Mesothelial cell of epicardium (in vitro differentiated cells): ENCODE data around the gene ZCCHC4. TPM values are rescaled to one million over a fixed set of nuclear protein-coding genes. Genes with fewer than 3 reads are reported as not detected.

ENCODE experiments used
- DNase-seq, 2 experiments: peaks; one replicate each; pipeline ENCODE4 v3.0.0; 2021; ENCODE audit warnings: low spot score in 2 of 2; ENCODE audit not compliant: unreplicated experiment in 2 of 2
- H3K27ac Mint-ChIP-seq: 2 replicates; pipeline ENCODE4 v1.8.0; 2021; ENCODE audit warnings: mixed read lengths
- H3K27me3 Mint-ChIP-seq: 2 replicates; pipeline ENCODE4 v1.8.0; 2021; ENCODE audit warnings: low read depth, mixed read lengths
- H3K36me3 Mint-ChIP-seq: 2 replicates; pipeline ENCODE4 v1.8.0; 2021; ENCODE audit warnings: mixed read lengths
- H3K4me1 Mint-ChIP-seq: 2 replicates; pipeline ENCODE4 v1.8.0; 2021; ENCODE audit warnings: mixed read lengths
- H3K4me3 Mint-ChIP-seq: 2 replicates; pipeline ENCODE4 v1.8.0; 2021; ENCODE audit warnings: mild to moderate bottlenecking, moderate library complexity, mixed read lengths
- H3K9me3 Mint-ChIP-seq: 2 replicates; pipeline ENCODE4 v1.8.0; 2021; ENCODE audit warnings: mixed read lengths
- total RNA-seq: library from RNA; stranded (reverse); gene quantifications from 3 replicates; pipeline ENCODE4 v1.2.1, GENCODE V29; 2021
- TF ChIP-seq, protein P1 (sequence below): fragments of 200-600 bp; sonication (generic); IDR thresholded peaks from one replicate; pipeline ENCODE4 v1.5.0; 2021; ENCODE audit warnings: antibody characterized with exemption; ENCODE audit not compliant: unreplicated experiment

ZCCHC4 gene
- total RNA-seq, 1 donor from 2014 or later: 15.9 TPM

DNA sequence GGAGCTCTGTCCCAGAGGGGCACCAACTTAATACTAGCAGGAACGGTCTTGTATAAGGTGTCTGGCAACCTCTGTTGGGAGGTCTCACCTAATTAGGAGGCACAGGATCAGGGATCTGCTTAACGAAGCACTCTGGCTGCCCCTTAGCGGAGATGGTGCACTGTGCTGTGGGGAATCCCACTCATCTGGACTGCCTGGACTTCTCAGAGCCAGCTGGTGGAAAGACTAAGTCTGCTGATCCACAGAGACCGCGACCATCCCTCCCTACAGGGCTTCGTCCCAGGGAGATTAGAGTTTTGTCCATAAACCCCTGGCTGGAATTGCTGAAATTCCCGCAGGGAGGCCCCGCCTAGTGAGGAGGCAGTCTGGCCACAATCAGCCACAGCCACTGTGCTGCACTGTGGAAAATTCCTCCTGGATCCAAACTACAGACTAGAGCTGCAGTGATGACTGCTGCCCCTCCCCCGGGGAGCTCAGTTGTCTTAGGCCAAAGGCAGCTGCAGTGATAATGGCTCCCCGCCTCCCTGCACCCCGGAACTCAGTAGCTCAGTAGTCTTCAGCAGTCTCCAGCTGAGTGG lies 22.0 kb upstream of the ZCCHC4 start:
- Mint-ChIP-seq H3K4me1 (no peaks in the 10 kb centered on the region), H3K27me3 (no peaks in the 10 kb centered on the region)

DNA sequence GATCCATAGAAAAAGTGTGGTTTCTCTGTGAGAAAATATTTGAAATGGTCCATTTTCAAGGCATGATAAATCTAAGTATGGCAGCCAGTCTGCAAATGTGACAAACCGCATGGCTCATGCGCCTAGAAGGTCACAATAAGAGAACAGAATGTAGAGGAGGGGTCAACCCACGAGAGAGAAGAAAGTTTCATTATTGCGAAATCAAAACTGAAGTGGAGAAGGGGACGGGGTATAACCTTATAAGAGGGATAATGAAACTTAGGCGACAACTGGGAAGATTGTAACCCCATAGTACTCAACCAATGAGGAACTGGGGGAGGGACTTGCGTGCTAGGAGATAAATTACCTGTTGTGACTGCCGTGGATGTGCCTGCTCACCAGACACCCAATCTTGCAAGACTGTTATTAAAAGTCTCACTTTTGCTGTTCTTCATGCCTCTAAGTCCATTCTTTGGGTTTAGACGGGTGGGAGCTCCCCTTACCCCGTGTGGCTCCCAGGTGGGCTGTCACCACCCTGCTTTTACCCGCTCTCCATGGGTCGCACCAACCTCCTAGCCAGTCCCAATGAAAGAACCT lies 21.3 kb upstream of the ZCCHC4 start:
- Mint-ChIP-seq H3K27ac (no peak overlapping the region), H3K4me3 (no peak overlapping the region), H3K27me3 (no peaks in the 10 kb centered on the region), H3K4me1 (no peaks in the 10 kb centered on the region), H3K9me3 (peaks cover 25% of the 10 kb centered on the region), H3K36me3 (peaks cover 4% of the 10 kb centered on the region)
- no peak for DNase-seq
- TF ChIP-seq, protein P1, sequence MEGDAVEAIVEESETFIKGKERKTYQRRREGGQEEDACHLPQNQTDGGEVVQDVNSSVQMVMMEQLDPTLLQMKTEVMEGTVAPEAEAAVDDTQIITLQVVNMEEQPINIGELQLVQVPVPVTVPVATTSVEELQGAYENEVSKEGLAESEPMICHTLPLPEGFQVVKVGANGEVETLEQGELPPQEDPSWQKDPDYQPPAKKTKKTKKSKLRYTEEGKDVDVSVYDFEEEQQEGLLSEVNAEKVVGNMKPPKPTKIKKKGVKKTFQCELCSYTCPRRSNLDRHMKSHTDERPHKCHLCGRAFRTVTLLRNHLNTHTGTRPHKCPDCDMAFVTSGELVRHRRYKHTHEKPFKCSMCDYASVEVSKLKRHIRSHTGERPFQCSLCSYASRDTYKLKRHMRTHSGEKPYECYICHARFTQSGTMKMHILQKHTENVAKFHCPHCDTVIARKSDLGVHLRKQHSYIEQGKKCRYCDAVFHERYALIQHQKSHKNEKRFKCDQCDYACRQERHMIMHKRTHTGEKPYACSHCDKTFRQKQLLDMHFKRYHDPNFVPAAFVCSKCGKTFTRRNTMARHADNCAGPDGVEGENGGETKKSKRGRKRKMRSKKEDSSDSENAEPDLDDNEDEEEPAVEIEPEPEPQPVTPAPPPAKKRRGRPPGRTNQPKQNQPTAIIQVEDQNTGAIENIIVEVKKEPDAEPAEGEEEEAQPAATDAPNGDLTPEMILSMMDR: no peak

More for the DNA sequence above, 22.0 kb upstream of the ZCCHC4 start:
- Mint-ChIP-seq H3K4me3 (no peak overlapping the region), H3K9me3 (peaks cover 27% of the 10 kb centered on the region), H3K27ac (no peak overlapping the region), H3K36me3 (peaks cover 4% of the 10 kb centered on the region)
- TF ChIP-seq, protein P1: no peak
- DNase-seq: no peak

DNA sequence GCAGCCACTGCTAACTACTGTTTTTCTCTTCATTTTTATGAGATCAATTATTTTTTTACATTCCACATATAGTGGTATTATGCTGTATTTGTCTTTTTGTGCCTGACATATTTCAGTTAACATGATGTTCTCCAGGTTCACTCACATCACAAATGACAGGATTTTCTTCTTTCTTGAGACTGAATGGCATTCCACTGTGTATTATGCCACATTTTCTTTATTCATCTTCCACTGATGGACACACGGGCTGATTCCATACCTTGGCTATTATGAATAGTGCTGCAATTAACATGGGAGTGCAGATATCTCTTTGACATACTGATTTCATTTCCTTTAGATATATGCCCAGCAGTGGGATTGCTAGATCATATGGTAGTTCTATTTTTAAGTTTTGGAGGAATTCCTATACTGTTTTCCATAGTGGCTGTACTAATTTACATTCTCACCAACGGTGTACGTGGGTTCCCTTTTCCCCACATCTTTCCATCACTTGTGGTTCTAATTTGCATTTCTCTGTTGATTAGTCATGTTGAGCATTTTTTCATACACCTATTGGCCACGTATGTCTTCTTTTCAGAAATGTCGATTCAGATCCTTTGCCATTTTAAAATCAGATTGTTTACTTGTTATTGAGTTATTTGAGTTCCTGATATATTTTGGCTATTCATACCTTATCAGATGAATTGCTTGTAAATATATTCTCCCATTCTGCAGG lies 14.9 kb upstream of the ZCCHC4 start:
- DNase-seq: no peak
- TF ChIP-seq, protein P1: no peak
- no peaks in the 10 kb centered on the region for H3K36me3 Mint-ChIP-seq
- no peak overlapping the region for H3K27ac Mint-ChIP-seq
- no peaks in the 10 kb centered on the region for H3K9me3 Mint-ChIP-seq
- H3K4me3 Mint-ChIP-seq: no peak overlapping the region
- peaks cover 24% of the 10 kb centered on the region for H3K4me1 Mint-ChIP-seq
- peaks cover 4% of the 10 kb centered on the region for H3K27me3 Mint-ChIP-seq

DNA sequence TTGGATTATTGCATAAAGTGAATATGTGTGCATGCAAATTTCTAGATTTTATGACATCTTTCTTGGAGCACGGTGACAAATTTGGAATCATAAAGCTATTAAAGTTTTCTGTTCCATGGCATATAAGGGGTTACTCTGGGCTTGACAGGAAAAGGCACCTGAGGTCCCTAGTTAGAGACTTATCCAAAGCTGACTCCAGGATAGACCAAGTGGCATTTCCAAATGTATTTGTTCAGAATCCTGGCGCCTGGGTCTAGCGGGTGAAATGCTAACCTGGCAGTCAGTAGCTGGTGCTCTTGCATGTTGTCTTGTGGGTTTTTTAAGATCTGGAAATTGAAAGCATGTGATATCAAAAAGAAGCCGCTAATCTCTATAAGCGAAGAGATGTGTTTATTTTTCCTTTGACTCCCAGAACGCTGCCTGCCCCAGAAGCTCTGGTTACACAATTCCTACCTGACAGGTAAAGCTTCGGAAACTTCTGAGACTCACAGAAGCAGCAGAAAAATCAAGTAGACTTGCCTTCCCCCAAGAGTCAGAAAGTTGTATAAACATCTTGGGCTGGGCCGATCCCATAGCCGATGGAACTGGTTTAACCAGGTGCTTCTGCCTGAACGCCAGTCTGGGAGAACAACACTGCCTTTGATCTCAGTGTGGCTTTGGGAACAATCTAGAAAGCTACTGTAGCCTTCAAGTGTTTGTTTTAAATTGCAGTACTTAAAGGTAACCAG lies 12.9 kb upstream of the ZCCHC4 start:
- Mint-ChIP-seq H3K9me3 (no peaks in the 10 kb centered on the region), H3K27ac (peak overlapping the region; percentile 87), H3K36me3 (no peaks in the 10 kb centered on the region), H3K4me3 (peak overlapping the region; percentile 41), H3K27me3 (peaks cover 4% of the 10 kb centered on the region), H3K4me1 (peaks cover 24% of the 10 kb centered on the region)
- TF ChIP-seq, protein P1: no peak
- DNase-seq: peak in 1 of 2 experiments; percentile 46

DNA sequence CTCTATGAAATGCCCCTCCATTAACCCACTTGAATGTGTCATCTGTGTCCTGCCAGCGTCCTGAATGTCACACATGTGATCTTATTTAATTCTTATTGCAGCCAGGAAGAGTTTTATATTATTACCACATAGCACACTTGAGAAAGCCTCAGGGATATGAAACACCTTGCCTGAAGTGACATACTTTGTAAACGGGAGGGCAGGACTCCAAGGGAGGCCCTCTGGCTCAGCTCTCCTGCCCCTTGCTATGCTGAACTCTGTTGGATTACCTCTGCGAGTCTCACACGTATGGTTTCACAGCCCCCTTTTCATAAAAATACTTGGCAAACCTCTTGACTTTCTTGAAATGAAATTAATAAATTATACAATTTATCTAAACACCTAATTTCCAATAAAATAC lies 11.1 kb upstream of the ZCCHC4 start:
- H3K27me3 Mint-ChIP-seq: peaks cover 4% of the 10 kb centered on the region
- peak overlapping the region; percentile 32 for H3K27ac Mint-ChIP-seq
- no peaks in the 10 kb centered on the region for H3K36me3 Mint-ChIP-seq
- TF ChIP-seq, protein P1: no peak
- DNase-seq: no peak
- no peak overlapping the region for H3K4me3 Mint-ChIP-seq
- no peaks in the 10 kb centered on the region for H3K9me3 Mint-ChIP-seq
- peaks cover 24% of the 10 kb centered on the region for H3K4me1 Mint-ChIP-seq
